ENCODE data around the gene TESK1. TPM values are rescaled to one million over a fixed set of nuclear protein-coding genes. Genes with fewer than 3 reads are reported as not detected.

Gene TESK1
- total RNA-seq, 1 donor from 2014 or later, result 62.3 TPM

DNA sequence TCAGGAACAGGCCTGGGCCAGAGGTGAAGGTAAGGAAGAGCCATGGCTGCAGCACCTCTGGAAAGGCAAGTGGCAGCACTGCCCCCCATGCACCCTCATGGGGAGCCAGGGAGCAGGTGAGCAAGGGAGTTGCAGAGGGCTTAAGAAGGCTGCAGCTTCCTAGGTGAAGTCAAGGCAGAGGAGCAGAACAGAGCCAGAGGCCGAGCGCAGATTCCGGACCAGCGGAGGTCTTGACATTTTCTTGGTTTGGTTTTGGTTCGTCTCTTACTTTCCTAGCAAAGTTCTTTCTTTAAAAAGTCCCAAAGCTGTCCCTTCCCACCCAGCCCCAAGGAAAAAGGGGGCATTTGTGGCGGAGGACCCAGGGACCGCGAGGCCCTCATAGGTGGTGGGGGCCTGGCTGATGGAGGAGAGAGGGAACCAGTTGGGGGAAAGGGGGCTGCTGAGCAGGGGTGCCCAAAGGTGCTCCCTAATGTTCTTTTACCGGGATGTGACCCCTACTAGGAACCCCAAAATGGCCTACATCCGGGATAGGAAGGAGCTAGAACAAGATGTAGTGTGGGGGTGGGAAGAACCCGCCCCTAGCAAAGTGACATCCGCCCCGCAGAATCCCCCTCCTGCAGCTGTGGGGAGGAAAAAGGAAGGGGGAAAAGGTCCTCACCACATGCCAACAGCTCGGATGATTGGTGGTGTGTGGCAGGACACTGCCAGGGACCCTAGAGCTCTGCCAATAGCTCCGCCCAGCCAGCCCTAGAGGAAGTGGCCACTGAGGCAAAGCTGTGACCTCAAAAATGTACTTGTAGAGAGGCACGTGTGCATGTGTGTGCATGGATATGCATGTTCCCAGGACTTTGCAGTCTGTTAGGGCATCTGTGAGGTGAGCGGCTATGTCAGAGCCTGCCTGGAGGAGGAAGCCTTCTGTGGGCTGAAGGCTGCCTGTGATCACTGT, 14.1 kb downstream of the TESK1 start:
- no peaks in the 10 kb centered on the region for H3K36me3 Mint-ChIP-seq (ENCODE audit: insufficient read depth)
- TF ChIP-seq, protein P1, sequence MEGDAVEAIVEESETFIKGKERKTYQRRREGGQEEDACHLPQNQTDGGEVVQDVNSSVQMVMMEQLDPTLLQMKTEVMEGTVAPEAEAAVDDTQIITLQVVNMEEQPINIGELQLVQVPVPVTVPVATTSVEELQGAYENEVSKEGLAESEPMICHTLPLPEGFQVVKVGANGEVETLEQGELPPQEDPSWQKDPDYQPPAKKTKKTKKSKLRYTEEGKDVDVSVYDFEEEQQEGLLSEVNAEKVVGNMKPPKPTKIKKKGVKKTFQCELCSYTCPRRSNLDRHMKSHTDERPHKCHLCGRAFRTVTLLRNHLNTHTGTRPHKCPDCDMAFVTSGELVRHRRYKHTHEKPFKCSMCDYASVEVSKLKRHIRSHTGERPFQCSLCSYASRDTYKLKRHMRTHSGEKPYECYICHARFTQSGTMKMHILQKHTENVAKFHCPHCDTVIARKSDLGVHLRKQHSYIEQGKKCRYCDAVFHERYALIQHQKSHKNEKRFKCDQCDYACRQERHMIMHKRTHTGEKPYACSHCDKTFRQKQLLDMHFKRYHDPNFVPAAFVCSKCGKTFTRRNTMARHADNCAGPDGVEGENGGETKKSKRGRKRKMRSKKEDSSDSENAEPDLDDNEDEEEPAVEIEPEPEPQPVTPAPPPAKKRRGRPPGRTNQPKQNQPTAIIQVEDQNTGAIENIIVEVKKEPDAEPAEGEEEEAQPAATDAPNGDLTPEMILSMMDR (IDR thresholded peaks at IDR 0.05; ENCODE audit: unreplicated experiment), result no peak
- peaks cover 4% of the 10 kb centered on the region for H3K4me1 Mint-ChIP-seq (ENCODE audit: low read depth)
- no peak overlapping the region for H3K27ac Mint-ChIP-seq
- no peak overlapping the region for H3K4me3 Mint-ChIP-seq (ENCODE audit: low read depth)
- peaks cover 53% of the 10 kb centered on the region for H3K27me3 Mint-ChIP-seq
- DNase-seq (ENCODE audit: low spot score, unreplicated experiment), result no peak
- no peaks in the 10 kb centered on the region for H3K9me3 Mint-ChIP-seq (ENCODE audit: low read depth)

DNA sequence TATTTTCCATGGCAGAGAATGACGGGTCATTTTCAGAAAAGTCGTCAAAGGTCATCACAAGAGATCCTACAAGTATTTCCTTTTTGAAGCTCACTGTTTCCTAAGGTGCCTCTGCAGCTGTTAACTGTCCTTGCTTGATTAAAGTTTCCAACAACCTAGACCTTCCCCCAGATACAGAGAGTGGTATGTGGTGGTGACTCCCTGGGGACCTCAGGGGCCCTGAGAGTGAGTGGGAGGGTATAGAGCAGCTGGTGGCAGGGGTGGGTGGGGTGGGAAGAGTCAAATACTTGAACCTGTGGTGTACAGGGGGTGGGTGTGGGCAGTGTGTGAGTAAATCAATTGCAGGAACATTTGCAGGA, 14.7 kb downstream of the TESK1 start:
- TF ChIP-seq, protein P1 (IDR thresholded peaks at IDR 0.05; ENCODE audit: unreplicated experiment), result no peak
- no peak overlapping the region for H3K4me3 Mint-ChIP-seq (ENCODE audit: low read depth)
- no peaks in the 10 kb centered on the region for H3K36me3 Mint-ChIP-seq (ENCODE audit: insufficient read depth)
- H3K27ac Mint-ChIP-seq, result no peak overlapping the region
- DNase-seq (ENCODE audit: low spot score, unreplicated experiment), result no peak
- peaks cover 46% of the 10 kb centered on the region for H3K27me3 Mint-ChIP-seq
- H3K9me3 Mint-ChIP-seq (ENCODE audit: low read depth), result no peaks in the 10 kb centered on the region
- peaks cover 4% of the 10 kb centered on the region for H3K4me1 Mint-ChIP-seq (ENCODE audit: low read depth)

DNA sequence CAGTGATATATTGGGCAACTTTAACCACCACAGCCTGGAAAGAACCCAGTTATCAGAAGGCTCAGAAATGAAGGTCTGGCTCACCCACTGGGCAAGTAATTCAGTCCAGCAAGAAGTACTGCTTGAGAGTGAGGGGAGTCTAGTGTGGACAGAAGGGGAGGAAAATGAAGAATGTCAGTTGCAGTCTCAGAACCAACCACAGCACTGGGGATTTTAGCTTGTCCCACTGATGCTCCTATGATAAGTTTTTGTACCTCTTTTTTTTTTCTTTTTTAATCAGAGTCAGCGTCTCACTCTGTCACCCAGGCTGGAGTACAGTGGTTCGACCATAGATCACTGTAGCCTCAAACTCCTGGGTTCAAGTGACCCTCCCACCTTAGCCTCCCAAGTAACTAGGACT, 22.5 kb downstream of the TESK1 start:
- peaks cover 3% of the 10 kb centered on the region for H3K27me3 Mint-ChIP-seq
- TF ChIP-seq, protein P1 (IDR thresholded peaks at IDR 0.05; ENCODE audit: unreplicated experiment), result no peak
- no peak overlapping the region for H3K27ac Mint-ChIP-seq

DNA sequence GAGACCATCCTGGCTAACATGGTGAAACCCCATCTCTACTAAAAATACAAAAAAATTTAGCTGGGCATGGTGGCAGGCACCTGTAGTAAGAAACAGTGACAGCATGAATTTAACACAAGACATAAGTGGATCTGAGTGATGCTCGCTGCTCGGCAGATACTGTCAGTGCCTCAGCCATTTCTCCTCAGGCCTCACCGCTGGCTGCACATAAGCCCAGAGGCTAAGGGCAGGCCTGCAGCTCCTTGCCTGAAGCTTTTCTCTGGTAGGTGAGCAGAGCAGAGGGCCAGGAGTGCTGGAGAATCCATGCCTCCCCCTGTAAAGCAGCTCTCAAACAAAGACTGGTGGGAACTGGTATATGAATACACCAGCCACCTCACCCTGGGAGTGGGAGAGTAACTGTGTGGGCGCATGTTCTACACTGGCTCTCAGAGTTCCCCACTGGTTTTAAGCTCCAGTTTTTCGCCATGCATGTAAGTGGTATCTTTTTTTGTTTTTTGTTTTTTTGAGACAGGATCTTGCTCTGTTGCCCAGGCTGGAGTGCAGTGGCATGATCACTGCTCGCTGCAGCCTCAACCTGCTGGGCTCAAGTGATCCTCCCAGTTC, 23.4 kb downstream of the TESK1 start:
- H3K4me1 Mint-ChIP-seq (ENCODE audit: low read depth), result no peaks in the 10 kb centered on the region
- DNase-seq (ENCODE audit: low spot score, unreplicated experiment), result no peak
- TF ChIP-seq, protein P1 (IDR thresholded peaks at IDR 0.05; ENCODE audit: unreplicated experiment), result no peak
- H3K4me3 Mint-ChIP-seq (ENCODE audit: low read depth), result no peak overlapping the region
- H3K27me3 Mint-ChIP-seq, result peaks cover 3% of the 10 kb centered on the region
- no peak overlapping the region for H3K27ac Mint-ChIP-seq
- H3K9me3 Mint-ChIP-seq (ENCODE audit: low read depth), result no peaks in the 10 kb centered on the region
- no peaks in the 10 kb centered on the region for H3K36me3 Mint-ChIP-seq (ENCODE audit: insufficient read depth)

More for the DNA sequence above, 22.5 kb downstream of the TESK1 start:
- Mint-ChIP-seq H3K4me3 (ENCODE audit: low read depth) (no peak overlapping the region), H3K9me3 (ENCODE audit: low read depth) (no peaks in the 10 kb centered on the region), H3K4me1 (ENCODE audit: low read depth) (no peaks in the 10 kb centered on the region), H3K36me3 (ENCODE audit: insufficient read depth) (no peaks in the 10 kb centered on the region)
- DNase-seq (ENCODE audit: low spot score, unreplicated experiment), result no peak

DNA sequence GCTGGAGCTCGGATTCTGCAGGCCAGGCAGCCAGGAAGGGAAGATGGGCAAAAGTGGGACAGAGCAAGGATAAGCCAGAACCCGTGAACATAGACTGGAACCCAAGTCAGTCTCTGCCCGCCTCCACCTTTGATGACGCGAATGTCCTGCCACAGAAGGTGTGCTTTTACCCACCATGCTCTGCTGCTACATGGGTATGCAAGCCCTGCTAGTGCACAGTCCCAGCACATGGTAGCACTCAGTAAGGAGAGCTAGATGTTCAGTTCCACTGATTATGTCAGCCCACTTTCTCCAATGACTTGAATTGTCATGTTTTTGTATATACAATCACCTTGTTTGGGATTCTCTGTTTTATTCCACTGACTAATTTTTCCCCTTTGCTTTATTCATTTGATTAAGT, 24.5 kb downstream of the TESK1 start:
- TF ChIP-seq, protein P1 (IDR thresholded peaks at IDR 0.05; ENCODE audit: unreplicated experiment), result no peak
- H3K9me3 Mint-ChIP-seq (ENCODE audit: low read depth), result no peaks in the 10 kb centered on the region
- no peak overlapping the region for H3K27ac Mint-ChIP-seq
- H3K36me3 Mint-ChIP-seq (ENCODE audit: insufficient read depth), result no peaks in the 10 kb centered on the region
- H3K4me3 Mint-ChIP-seq (ENCODE audit: low read depth), result no peak overlapping the region
- H3K27me3 Mint-ChIP-seq, result peaks cover 3% of the 10 kb centered on the region
- DNase-seq (ENCODE audit: low spot score, unreplicated experiment), result no peak
- H3K4me1 Mint-ChIP-seq (ENCODE audit: low read depth), result no peaks in the 10 kb centered on the region
